K562 (cell line): ENCODE measurements around the gene OPRD1. TPM values are rescaled to one million over a fixed set of nuclear protein-coding genes. Genes with fewer than 3 reads are reported as not detected.

Experiments
- CEBPB ChIP-seq: fragments of 450-650 bp; IDR thresholded peaks from 2 replicates; pipeline ENCODE4 v1.6.1; 2016; ENCODE audit warnings: missing genetic modification characterization, missing compliant biosample characterization
- CEBPZ ChIP-seq: fragments of 150-350 bp; IDR thresholded peaks from 2 replicates; pipeline ENCODE4 v1.6.1; 2014; ENCODE audit warnings: low read depth, mild to moderate bottlenecking, low read length, borderline replicate concordance
- CREB1 ChIP-seq, 2 experiments: sonication (generic) in 1 of 2; formaldehyde crosslinking in 1 of 2; IDR thresholded peaks; 2 replicates each; pipeline versions ENCODE4 v1.6.1 to v1.8.0; 2012 to 2022; ENCODE audit warnings: inconsistent platforms in 1 of 2, mild to moderate bottlenecking in 1 of 2, missing genetic modification reagents in 1 of 2, moderate library complexity in 1 of 2
- HDAC6 ChIP-seq: IDR thresholded peaks from 2 replicates; pipeline ENCODE4 v1.6.1; 2012; ENCODE audit warnings: low read depth, mild to moderate bottlenecking, control low read depth, inconsistent platforms, low read length, moderate library complexity
- JUNB ChIP-seq: fragments of 450-650 bp; formaldehyde crosslinking; conservative IDR thresholded peaks from 2 replicates; pipeline ENCODE4 v1.4.0; 2020; ENCODE audit warnings: mild to moderate bottlenecking
- PHB2 ChIP-seq: fragments of 450-650 bp; IDR thresholded peaks from 2 replicates; pipeline ENCODE4 v1.6.1; 2017; ENCODE audit warnings: low read depth
- SNIP1 ChIP-seq: fragments of 450-650 bp; IDR thresholded peaks from 2 replicates; pipeline ENCODE4 v1.7.1; 2017; ENCODE audit warnings: low read depth, mild to moderate bottlenecking
- SPI1 ChIP-seq: IDR thresholded peaks from 2 replicates; pipeline ENCODE4 v1.6.1; 2011; ENCODE audit warnings: low read depth, low read length, control low read depth, borderline replicate concordance
- polyA plus RNA-seq, 8 experiments: library from polyadenylated mRNA; depleted of rRNA in 4 of 8; stranded (reverse) in 5 of 8; unstranded in 3 of 8; fragments of >200 nt; fragmentation: Nextera tagmentation in 2 of 8; fragmentation: Illumina TruSeq in 1 of 8; extraction: Ambion mirVana in 2 of 8; extraction: Trizol in 1 of 8; gene quantifications; 2 replicates each; pipeline versions ENCODE4 v1.2.1 to v1.2.3, GENCODE V29; 2011 to 2014; ENCODE audit warnings: inconsistent platforms in 1 of 8, missing spikeins in 1 of 8
- total RNA-seq, 7 experiments: library from RNA; depleted of rRNA in 6 of 7; stranded (reverse); fragments of >200 nt in 6 of 7; fragmentation: Illumina TruSeq in 2 of 7; extraction: Trizol in 2 of 7; gene quantifications; 2 replicates each; pipeline versions ENCODE4 v1.2.1 to v1.2.3, GENCODE V29; 2011 to 2021; ENCODE audit warnings: low replicate concordance in 1 of 7
- TF ChIP-seq, protein P1 (sequence below): fragments of 450-650 bp; IDR thresholded peaks from 2 replicates; pipeline ENCODE4 v1.6.1; 2016; ENCODE audit warnings: mild to moderate bottlenecking, moderate library complexity
- TF ChIP-seq, protein P2 (sequence below): sonication (generic); IDR thresholded peaks from 2 replicates; pipeline ENCODE4 v1.6.1; 2016

The OPRD1 gene
- total and polyA plus RNA-seq, 9 of the 15 experiments (the other 6 are each of a cell fraction or from before 2014, with no cell fraction given) = under 0.01 to 0.03 (median under 0.01) TPM; not detected in 6

DNA sequence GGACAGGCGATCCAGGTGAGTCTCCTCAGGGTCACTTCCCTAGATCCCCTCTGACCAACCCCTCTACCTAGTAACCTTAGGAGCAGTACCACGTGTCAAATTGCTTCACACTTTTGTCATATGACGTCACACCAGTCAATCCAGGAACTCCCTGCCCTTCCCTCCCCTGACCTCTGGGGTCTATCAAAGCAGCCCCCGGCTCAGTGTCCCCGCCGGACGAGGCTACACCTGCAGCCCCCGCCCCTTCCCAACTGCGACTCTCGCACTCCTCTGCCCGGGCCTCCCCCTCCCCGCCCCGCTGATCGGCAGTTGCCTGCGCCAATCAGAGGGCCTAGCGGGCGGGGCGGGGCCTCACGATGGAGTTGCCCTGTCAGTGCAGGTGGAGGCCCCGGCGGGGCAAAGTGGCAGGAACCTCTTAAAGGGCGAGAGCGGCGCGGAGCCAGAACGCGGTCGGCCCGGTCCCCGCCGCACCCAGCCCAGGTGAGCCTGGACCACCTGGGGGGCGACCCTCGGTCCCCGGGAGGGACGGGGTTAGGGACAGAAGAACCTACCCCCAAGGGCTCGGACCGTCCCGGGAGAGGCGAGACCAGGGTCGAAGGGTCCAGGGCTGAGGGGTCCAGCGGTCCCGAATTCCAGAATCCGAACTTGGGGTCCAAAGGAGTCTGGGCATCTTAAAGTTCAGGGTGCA lies 74.9 kb downstream of the OPRD1 start (continued):
- TF ChIP-seq CEBPZ = no peak
- TF ChIP-seq CEBPB (tag) = peak; percentile 98
- no peak for TF ChIP-seq SPI1
- TF ChIP-seq CREB1 (IDR thresholded peaks at IDR 0.05) = peak; percentile 90
- peak; percentile 89 for TF ChIP-seq CREB1 (CRISPR knock-in tag; IDR thresholded peaks at IDR 0.05)
- no peak for TF ChIP-seq PHB2
- 0 out of 2 replicates have a peak, but pooled peaks have one; percentile 5 for TF ChIP-seq JUNB (CRISPR knock-in tag)
- no peak for TF ChIP-seq HDAC6
- TF ChIP-seq SNIP1 = no peak
- TF ChIP-seq, protein P1, sequence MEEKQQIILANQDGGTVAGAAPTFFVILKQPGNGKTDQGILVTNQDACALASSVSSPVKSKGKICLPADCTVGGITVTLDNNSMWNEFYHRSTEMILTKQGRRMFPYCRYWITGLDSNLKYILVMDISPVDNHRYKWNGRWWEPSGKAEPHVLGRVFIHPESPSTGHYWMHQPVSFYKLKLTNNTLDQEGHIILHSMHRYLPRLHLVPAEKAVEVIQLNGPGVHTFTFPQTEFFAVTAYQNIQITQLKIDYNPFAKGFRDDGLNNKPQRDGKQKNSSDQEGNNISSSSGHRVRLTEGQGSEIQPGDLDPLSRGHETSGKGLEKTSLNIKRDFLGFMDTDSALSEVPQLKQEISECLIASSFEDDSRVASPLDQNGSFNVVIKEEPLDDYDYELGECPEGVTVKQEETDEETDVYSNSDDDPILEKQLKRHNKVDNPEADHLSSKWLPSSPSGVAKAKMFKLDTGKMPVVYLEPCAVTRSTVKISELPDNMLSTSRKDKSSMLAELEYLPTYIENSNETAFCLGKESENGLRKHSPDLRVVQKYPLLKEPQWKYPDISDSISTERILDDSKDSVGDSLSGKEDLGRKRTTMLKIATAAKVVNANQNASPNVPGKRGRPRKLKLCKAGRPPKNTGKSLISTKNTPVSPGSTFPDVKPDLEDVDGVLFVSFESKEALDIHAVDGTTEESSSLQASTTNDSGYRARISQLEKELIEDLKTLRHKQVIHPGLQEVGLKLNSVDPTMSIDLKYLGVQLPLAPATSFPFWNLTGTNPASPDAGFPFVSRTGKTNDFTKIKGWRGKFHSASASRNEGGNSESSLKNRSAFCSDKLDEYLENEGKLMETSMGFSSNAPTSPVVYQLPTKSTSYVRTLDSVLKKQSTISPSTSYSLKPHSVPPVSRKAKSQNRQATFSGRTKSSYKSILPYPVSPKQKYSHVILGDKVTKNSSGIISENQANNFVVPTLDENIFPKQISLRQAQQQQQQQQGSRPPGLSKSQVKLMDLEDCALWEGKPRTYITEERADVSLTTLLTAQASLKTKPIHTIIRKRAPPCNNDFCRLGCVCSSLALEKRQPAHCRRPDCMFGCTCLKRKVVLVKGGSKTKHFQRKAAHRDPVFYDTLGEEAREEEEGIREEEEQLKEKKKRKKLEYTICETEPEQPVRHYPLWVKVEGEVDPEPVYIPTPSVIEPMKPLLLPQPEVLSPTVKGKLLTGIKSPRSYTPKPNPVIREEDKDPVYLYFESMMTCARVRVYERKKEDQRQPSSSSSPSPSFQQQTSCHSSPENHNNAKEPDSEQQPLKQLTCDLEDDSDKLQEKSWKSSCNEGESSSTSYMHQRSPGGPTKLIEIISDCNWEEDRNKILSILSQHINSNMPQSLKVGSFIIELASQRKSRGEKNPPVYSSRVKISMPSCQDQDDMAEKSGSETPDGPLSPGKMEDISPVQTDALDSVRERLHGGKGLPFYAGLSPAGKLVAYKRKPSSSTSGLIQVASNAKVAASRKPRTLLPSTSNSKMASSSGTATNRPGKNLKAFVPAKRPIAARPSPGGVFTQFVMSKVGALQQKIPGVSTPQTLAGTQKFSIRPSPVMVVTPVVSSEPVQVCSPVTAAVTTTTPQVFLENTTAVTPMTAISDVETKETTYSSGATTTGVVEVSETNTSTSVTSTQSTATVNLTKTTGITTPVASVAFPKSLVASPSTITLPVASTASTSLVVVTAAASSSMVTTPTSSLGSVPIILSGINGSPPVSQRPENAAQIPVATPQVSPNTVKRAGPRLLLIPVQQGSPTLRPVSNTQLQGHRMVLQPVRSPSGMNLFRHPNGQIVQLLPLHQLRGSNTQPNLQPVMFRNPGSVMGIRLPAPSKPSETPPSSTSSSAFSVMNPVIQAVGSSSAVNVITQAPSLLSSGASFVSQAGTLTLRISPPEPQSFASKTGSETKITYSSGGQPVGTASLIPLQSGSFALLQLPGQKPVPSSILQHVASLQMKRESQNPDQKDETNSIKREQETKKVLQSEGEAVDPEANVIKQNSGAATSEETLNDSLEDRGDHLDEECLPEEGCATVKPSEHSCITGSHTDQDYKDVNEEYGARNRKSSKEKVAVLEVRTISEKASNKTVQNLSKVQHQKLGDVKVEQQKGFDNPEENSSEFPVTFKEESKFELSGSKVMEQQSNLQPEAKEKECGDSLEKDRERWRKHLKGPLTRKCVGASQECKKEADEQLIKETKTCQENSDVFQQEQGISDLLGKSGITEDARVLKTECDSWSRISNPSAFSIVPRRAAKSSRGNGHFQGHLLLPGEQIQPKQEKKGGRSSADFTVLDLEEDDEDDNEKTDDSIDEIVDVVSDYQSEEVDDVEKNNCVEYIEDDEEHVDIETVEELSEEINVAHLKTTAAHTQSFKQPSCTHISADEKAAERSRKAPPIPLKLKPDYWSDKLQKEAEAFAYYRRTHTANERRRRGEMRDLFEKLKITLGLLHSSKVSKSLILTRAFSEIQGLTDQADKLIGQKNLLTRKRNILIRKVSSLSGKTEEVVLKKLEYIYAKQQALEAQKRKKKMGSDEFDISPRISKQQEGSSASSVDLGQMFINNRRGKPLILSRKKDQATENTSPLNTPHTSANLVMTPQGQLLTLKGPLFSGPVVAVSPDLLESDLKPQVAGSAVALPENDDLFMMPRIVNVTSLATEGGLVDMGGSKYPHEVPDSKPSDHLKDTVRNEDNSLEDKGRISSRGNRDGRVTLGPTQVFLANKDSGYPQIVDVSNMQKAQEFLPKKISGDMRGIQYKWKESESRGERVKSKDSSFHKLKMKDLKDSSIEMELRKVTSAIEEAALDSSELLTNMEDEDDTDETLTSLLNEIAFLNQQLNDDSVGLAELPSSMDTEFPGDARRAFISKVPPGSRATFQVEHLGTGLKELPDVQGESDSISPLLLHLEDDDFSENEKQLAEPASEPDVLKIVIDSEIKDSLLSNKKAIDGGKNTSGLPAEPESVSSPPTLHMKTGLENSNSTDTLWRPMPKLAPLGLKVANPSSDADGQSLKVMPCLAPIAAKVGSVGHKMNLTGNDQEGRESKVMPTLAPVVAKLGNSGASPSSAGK = peak; percentile 96
- TF ChIP-seq, protein P2, sequence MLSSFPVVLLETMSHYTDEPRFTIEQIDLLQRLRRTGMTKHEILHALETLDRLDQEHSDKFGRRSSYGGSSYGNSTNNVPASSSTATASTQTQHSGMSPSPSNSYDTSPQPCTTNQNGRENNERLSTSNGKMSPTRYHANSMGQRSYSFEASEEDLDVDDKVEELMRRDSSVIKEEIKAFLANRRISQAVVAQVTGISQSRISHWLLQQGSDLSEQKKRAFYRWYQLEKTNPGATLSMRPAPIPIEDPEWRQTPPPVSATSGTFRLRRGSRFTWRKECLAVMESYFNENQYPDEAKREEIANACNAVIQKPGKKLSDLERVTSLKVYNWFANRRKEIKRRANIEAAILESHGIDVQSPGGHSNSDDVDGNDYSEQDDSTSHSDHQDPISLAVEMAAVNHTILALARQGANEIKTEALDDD = no peak
